K562 (cell line): ENCODE data around the gene NREP. TPM values are rescaled to one million over a fixed set of nuclear protein-coding genes. Genes with fewer than 3 reads are reported as not detected.

Experiments used
- ATAC-seq: fragments of 200-7000 bp; cut with Tn5 transposase; 3 replicates; pipeline ENCODE4 v1.9.1; 2020; ENCODE audit warnings: moderate library complexity
- BruUV-seq: library from RNA; stranded (reverse); fragments of 400-500 nt; replicated peaks from 2 replicates; lab custom pipeline; 2021; lab: Mats Ljungman, UMichigan
- CTCF ChIA-PET: fragments of 300-600 bp; formaldehyde crosslinking; extraction: SDS; loops from one replicate; lab custom pipeline; 2021; ENCODE audit warnings: low intra/inter-chr PET ratio; lab: Yijun Ruan, JAX
- POLR2A ChIA-PET: fragments of 300-600, 350-650 bp; sonication (Branson Sonifier 250); formaldehyde crosslinking; extraction: SDS; loops from one replicate; lab custom pipeline; 2021; ENCODE audit warnings: antibody characterized with exemption, inconsistent platforms; lab: Yijun Ruan, JAX
- DNase-seq, 4 experiments: peaks; one replicate each; pipeline versions ENCODE4 v3.0.0 to v3.0.0-alpha.2; 2011 to 2018; ENCODE audit warnings: low spot score in 3 of 4, mixed read lengths in 3 of 4; ENCODE audit errors: extremely low read depth in 1 of 4
- FAIRE-seq: peaks from 2 replicates; lab custom pipeline; 2011; peaks lifted over from hg19 to GRCh38; lab: Jason Lieb, UNC
- H2AFZ ChIP-seq: 2 replicates; pipeline ENCODE4 v1.6.0; 2011; ENCODE audit warnings: low read depth, low read length, control low read depth, inconsistent platforms
- H3K27ac ChIP-seq: fragments of 200-600 bp; 3 replicates; pipeline ENCODE4 v1.8.0; 2011; ENCODE audit warnings: low read depth, mild to moderate bottlenecking, control low read depth, inconsistent platforms, low read length, moderate library complexity, mixed read lengths; ENCODE audit errors: extremely low read depth
- H3K27me3 ChIP-seq, 2 experiments: fragments of 300-600 bp in 1 of 2; 2 replicates in 1 of 2; 3 replicates in 1 of 2; pipeline versions ENCODE4 v1.6.0 to v1.8.0; 2011; ENCODE audit warnings: inconsistent platforms in 2 of 2, low read length in 2 of 2, mild to moderate bottlenecking in 1 of 2, mixed read lengths in 1 of 2, moderate library complexity in 1 of 2; ENCODE audit not compliant: control insufficient read depth in 2 of 2, insufficient read depth in 2 of 2
- H3K36me3 ChIP-seq: fragments of 300-600 bp; 3 replicates; pipeline ENCODE4 v1.8.0; 2011; ENCODE audit warnings: mild to moderate bottlenecking, low read length, inconsistent platforms; ENCODE audit not compliant: control insufficient read depth, insufficient read depth
- H3K4me1 ChIP-seq, 2 experiments: fragments of 200-600 bp in 1 of 2; replicated peaks in 1 of 2; 2 replicates in 1 of 2; 3 replicates in 1 of 2; pipeline versions ENCODE4 v1.5.1 to v1.8.0; 2011; ENCODE audit warnings: inconsistent platforms in 2 of 2, low read length in 2 of 2, mild to moderate bottlenecking in 1 of 2, mixed read lengths in 1 of 2, moderate library complexity in 1 of 2; ENCODE audit not compliant: control insufficient read depth in 2 of 2, insufficient read depth in 2 of 2
- H3K4me2 ChIP-seq: 2 replicates; pipeline ENCODE4 v1.6.1; 2011; ENCODE audit warnings: low read length, control low read depth, inconsistent platforms, mixed read lengths; ENCODE audit not compliant: insufficient read depth
- H3K4me3 ChIP-seq: fragments of 200-600 bp; sonication (generic), shearing (Covaris generic); 2 replicates; pipeline ENCODE4 v1.5.1; 2016; ENCODE audit warnings: control low read depth, inconsistent platforms
- H3K79me2 ChIP-seq: fragments of 200-600 bp; 3 replicates; pipeline ENCODE4 v1.8.0; 2011; ENCODE audit warnings: low read length, inconsistent platforms; ENCODE audit not compliant: control insufficient read depth, insufficient read depth
- H3K9ac ChIP-seq, 2 experiments: 2 replicates each; pipeline versions ENCODE4 v1.6.0 to v1.6.1; 2011; ENCODE audit warnings: low read depth in 2 of 2, low read length in 2 of 2, control low read depth in 1 of 2, inconsistent platforms in 1 of 2, mild to moderate bottlenecking in 1 of 2, mixed read lengths in 1 of 2; ENCODE audit not compliant: insufficient read depth in 1 of 2
- H3K9me1 ChIP-seq: one replicate; pipeline ENCODE4 v1.6.0; 2011; ENCODE audit warnings: inconsistent platforms, mild to moderate bottlenecking, low read length, moderate library complexity; ENCODE audit not compliant: control insufficient read depth, insufficient read depth
- H3K9me3 ChIP-seq: replicated peaks from 2 replicates; pipeline ENCODE4 v1.5.1; 2011; ENCODE audit warnings: low read depth, low read length, inconsistent platforms; ENCODE audit not compliant: control insufficient read depth, insufficient read depth
- H4K20me1 ChIP-seq: replicated peaks from 2 replicates; pipeline ENCODE4 v1.6.1; 2011; ENCODE audit warnings: low read length, inconsistent platforms, mixed read lengths; ENCODE audit not compliant: control insufficient read depth, insufficient read depth
- BRF2 ChIP-seq: IDR thresholded peaks from 3 replicates; pipeline ENCODE4 v1.6.1; 2011; ENCODE audit warnings: borderline replicate concordance, mild to moderate bottlenecking; ENCODE audit not compliant: insufficient read length, insufficient read depth
- CBX8 ChIP-seq: fragments of 200-600 bp; sonication (generic); IDR thresholded peaks from 2 replicates; pipeline ENCODE4 v1.6.1; 2012; ENCODE audit warnings: borderline replicate concordance, mixed run types, low read depth, mild to moderate bottlenecking, moderate library complexity, mixed read lengths, low read length, control low read depth, inconsistent platforms; ENCODE audit not compliant: poor library complexity, severe bottlenecking; ENCODE audit errors: extremely low read depth
- CCAR2 ChIP-seq: fragments of 200-400 bp; formaldehyde crosslinking; IDR thresholded peaks from 2 replicates; pipeline ENCODE4 v1.6.1; 2017; ENCODE audit warnings: mild to moderate bottlenecking, low read depth, low read length
- EP400 ChIP-seq: fragments of 450-650 bp; IDR thresholded peaks from 2 replicates; pipeline ENCODE4 v1.6.1; 2017; ENCODE audit warnings: antibody characterized with exemption, mild to moderate bottlenecking, moderate library complexity
- GMEB1 ChIP-seq: fragments of 250-450 bp; sonication (Bioruptor Pico); IDR thresholded peaks from 2 replicates; pipeline ENCODE4 v1.4.0; 2020; ENCODE audit warnings: mild to moderate bottlenecking
- HIVEP1 ChIP-seq: fragments of 250-450 bp; sonication (Bioruptor Pico); IDR thresholded peaks from 2 replicates; pipeline ENCODE4 v1.4.0; 2020; ENCODE audit warnings: mild to moderate bottlenecking
- PURB ChIP-seq: sonication (generic); formaldehyde crosslinking; IDR thresholded peaks from 2 replicates; pipeline ENCODE4 v1.9.0; 2021; ENCODE audit warnings: low read depth, mild to moderate bottlenecking, missing genetic modification reagents
- RUNX1 ChIP-seq: sonication (generic); IDR thresholded peaks from 2 replicates; pipeline ENCODE4 v1.6.1; 2016; ENCODE audit warnings: antibody characterized with exemption, low read depth
- USF2 ChIP-seq: sonication (generic); formaldehyde crosslinking; IDR thresholded peaks from 2 replicates; pipeline ENCODE4 v1.5.0; 2020; ENCODE audit warnings: missing genetic modification reagents
- ZBTB43 ChIP-seq: sonication (generic); formaldehyde crosslinking; IDR thresholded peaks from 2 replicates; pipeline ENCODE4 v1.8.0; 2023; ENCODE audit warnings: mild to moderate bottlenecking, missing genetic modification reagents
- ZC3H8 ChIP-seq: fragments of 450-650 bp; IDR thresholded peaks from 2 replicates; pipeline ENCODE4 v1.6.1; 2017
- ZFP91 ChIP-seq: sonication (generic); formaldehyde crosslinking; IDR thresholded peaks from 2 replicates; pipeline ENCODE4 v1.8.0; 2022; ENCODE audit warnings: mild to moderate bottlenecking, missing genetic modification reagents
- ZNF146 ChIP-seq: IDR thresholded peaks from one replicate; pipeline ENCODE4 v1.6.1; 2018; ENCODE audit warnings: missing compliant biosample characterization; ENCODE audit not compliant: unreplicated experiment
- ZNF586 ChIP-seq: fragments of 450-650 bp; formaldehyde crosslinking; conservative IDR thresholded peaks from 2 replicates; pipeline ENCODE4 v1.4.0; 2020; ENCODE audit warnings: mild to moderate bottlenecking, moderate library complexity
- WGBS: fragments of 100-300 bp; shearing (Covaris generic); methylation state at CpG from one replicate; pipeline ENCODE4 v1.1.6; 2016; ENCODE audit warnings: low coverage, mixed read lengths; ENCODE audit not compliant: insufficient coverage; ENCODE audit errors: missing lambda C conversion rate; 5-methylcytosine and 5-hydroxymethylcytosine counted together
- in situ Hi-C: fragments of 300-500 bp; cut with MboI; formaldehyde crosslinking; loops from 4 replicates; pipeline ENCODE4 v1.15.0; 2018; ENCODE audit warnings: inconsistent platforms, mixed read lengths
- intact Hi-C: fragments of 100-400 bp; cut with micrococcal nuclease; formaldehyde crosslinking; loops from 2 replicates; pipeline ENCODE4 v1.14.2; 2022
- polyA plus RNA-seq, 8 experiments: library from polyadenylated mRNA; depleted of rRNA in 4 of 8; stranded (reverse) in 5 of 8; unstranded in 3 of 8; fragments of >200 nt; fragmentation: Nextera tagmentation in 2 of 8; fragmentation: Illumina TruSeq in 1 of 8; extraction: Ambion mirVana in 2 of 8; extraction: Trizol in 1 of 8; gene quantifications; 2 replicates each; pipeline versions ENCODE4 v1.2.1 to v1.2.3, GENCODE V29; 2011 to 2014; ENCODE audit warnings: inconsistent platforms in 1 of 8, missing spikeins in 1 of 8
- total RNA-seq, 7 experiments: library from RNA; depleted of rRNA in 6 of 7; stranded (reverse); fragments of >200 nt in 6 of 7; fragmentation: Illumina TruSeq in 2 of 7; extraction: Trizol in 2 of 7; gene quantifications; 2 replicates each; pipeline versions ENCODE4 v1.2.1 to v1.2.3, GENCODE V29; 2011 to 2021; ENCODE audit warnings: low replicate concordance in 1 of 7

Gene NREP
- total and polyA plus RNA-seq, 9 of the 15 experiments (the other 6 are each of a cell fraction or from before 2014, with no cell fraction given) = 0.08 to 0.58 (median 0.23) TPM; not detected in 1

GRCh38 chr5:111731638-111732037 is 25.4 kb downstream of the NREP start (continued):
- TF ChIP-seq ZFP91 (no peak), CCAR2 (no peak), RUNX1 (no peak), ZNF586 (CRISPR knock-in tag) (no peak), HIVEP1 (CRISPR knock-in tag) (no peak), EP400 (no peak)
- TF ChIP-seq, all 486 proteins: peak for 0

- H3K27me3 ChIP-seq = no peaks in the 10 kb centered on the region
- no peaks in the 10 kb centered on the region for H3K36me3 ChIP-seq
- H3K79me2 ChIP-seq = no peaks in the 10 kb centered on the region
- POLR2A ChIA-PET = no interaction called here
- 0% methylated on average over 8 of the region's 8 CpGs for WGBS
- in situ Hi-C loops = no loop called here
- intact Hi-C loops = no loop called here
- no peak overlapping the region for H3K9ac ChIP-seq
- BruUV-seq = no TSS peak
- no peak overlapping the region for H2AFZ ChIP-seq
- H3K27ac ChIP-seq = no peak overlapping the region
- FAIRE-seq (no peak), DNase-seq (no peak), ATAC-seq (no peak)
- H4K20me1 ChIP-seq = no peaks in the 10 kb centered on the region
- H3K9me3 ChIP-seq = no peaks in the 10 kb centered on the region
- H3K9me1 ChIP-seq = no peaks in the 10 kb centered on the region
- H3K4me3 ChIP-seq = no peak overlapping the region
- CTCF ChIA-PET = no interaction called here
- H3K4me2 ChIP-seq = no peak overlapping the region
- H3K4me1 ChIP-seq = no peaks in the 10 kb centered on the region
- TF ChIP-seq PURB = no peak
- TF ChIP-seq USF2 (CRISPR knock-in tag) = no peak
- no peak for TF ChIP-seq GMEB1 (CRISPR knock-in tag)
- TF ChIP-seq ZNF146 (CRISPR knock-in tag) = no peak
- no peak for TF ChIP-seq ZBTB43 (CRISPR knock-in tag)
- no peak for TF ChIP-seq ZC3H8
- TF ChIP-seq BRF2 = no peak
- TF ChIP-seq CBX8 = no peak
Observed at GRCh38 chr5:111730659-111731382, 26.2 kb downstream of the NREP start.
